T-cell (primary cell): Measurements from ENCODE around the gene KCTD1. TPM values are rescaled to one million over a fixed set of nuclear protein-coding genes. Genes with fewer than 3 reads are reported as not detected.

Source experiments
- ATAC-seq, 4 experiments: fragments of 200-7000 bp in 3 of 4; fragments of 150-1000 bp in 1 of 4; cut with Tn5 transposase; replicated peaks in 1 of 4; 1 replicate in 3 of 4; 2 replicates in 1 of 4; pipeline ENCODE4 v1.10.0; 2021; ENCODE audit warnings: moderate library complexity in 3 of 4, mild to moderate bottlenecking in 2 of 4, moderate number of reproducible peaks in 1 of 4
- CTCF ChIA-PET, 2 donors: fragments of 300-600 bp; sonication (Branson Sonifier 250); formaldehyde crosslinking; loops; one replicate each; lab custom pipeline; 2022; ENCODE audit warnings: antibody characterized with exemption in 2 of 2; lab: Charles Lee
- POLR2A ChIA-PET, 2 donors: fragments of 300-600 bp; sonication (Branson Sonifier 250); formaldehyde crosslinking; loops; one replicate each; lab custom pipeline; 2022; ENCODE audit warnings: antibody characterized with exemption in 2 of 2; lab: Charles Lee
- DNase-seq, 35 experiments: peaks; one replicate each; pipeline versions ENCODE4 v3.0.0 to v3.0.0-alpha.2; 2013 to 2023
- H3K27ac ChIP-seq: one replicate; pipeline ENCODE4 v1.5.1; 2013; ENCODE audit warnings: low read length
- H3K27me3 ChIP-seq, 2 experiments: replicated peaks in 1 of 2; 1 replicate in 1 of 2; 2 replicates in 1 of 2; pipeline versions ENCODE4 v1.6.1 to v1.7.0; 2013; ENCODE audit warnings: low read length in 1 of 2, mixed read lengths in 1 of 2; ENCODE audit not compliant: control insufficient read depth in 2 of 2, insufficient read depth in 2 of 2; ENCODE audit errors: extremely low read depth in 1 of 2
- H3K36me3 ChIP-seq, 2 donors: 1 replicate in 1 of 2; 2 replicates in 1 of 2; pipeline versions ENCODE4 v1.6.1 to v1.7.0; 2013; ENCODE audit warnings: low read length in 1 of 2; ENCODE audit not compliant: control insufficient read depth in 2 of 2, insufficient read depth in 1 of 2; ENCODE audit errors: extremely low read depth in 1 of 2
- H3K4me1 ChIP-seq, 2 experiments: 1 replicate in 1 of 2; 2 replicates in 1 of 2; pipeline versions ENCODE4 v1.6.1 to v1.7.0; 2013; ENCODE audit warnings: low read length in 2 of 2, mixed read lengths in 1 of 2; ENCODE audit not compliant: insufficient read depth in 2 of 2, control insufficient read depth in 1 of 2; ENCODE audit errors: extremely low read depth in 1 of 2
- H3K4me3 ChIP-seq, 2 donors: 1 replicate in 1 of 2; 2 replicates in 1 of 2; pipeline versions ENCODE4 v1.5.1 to v1.7.0; 2013; ENCODE audit warnings: mild to moderate bottlenecking in 2 of 2, low read length in 1 of 2, moderate library complexity in 1 of 2; ENCODE audit not compliant: control insufficient read depth in 1 of 2; ENCODE audit errors: extremely low read depth in 1 of 2
- H3K9me3 ChIP-seq: 2 replicates; pipeline ENCODE4 v1.7.0; 2013
- H3K27ac Mint-ChIP-seq, 2 donors: one replicate each; pipeline ENCODE4 v1.8.0; 2020 to 2021; ENCODE audit warnings: mild to moderate bottlenecking in 2 of 2, mixed read lengths in 2 of 2
- H3K27me3 Mint-ChIP-seq, 2 donors: one replicate each; pipeline ENCODE4 v1.8.0; 2021 to 2022; ENCODE audit warnings: mixed read lengths in 2 of 2
- H3K36me3 Mint-ChIP-seq: one replicate; pipeline ENCODE4 v1.8.0; 2021; ENCODE audit warnings: mixed read lengths
- H3K4me1 Mint-ChIP-seq, 3 donors: one replicate each; pipeline ENCODE4 v1.8.0; 2020 to 2022; ENCODE audit warnings: mixed read lengths in 3 of 3, mild to moderate bottlenecking in 1 of 3
- H3K4me3 Mint-ChIP-seq, 3 donors: one replicate each; pipeline ENCODE4 v1.8.0; 2020 to 2022; ENCODE audit warnings: mild to moderate bottlenecking in 3 of 3, mixed read lengths in 3 of 3, moderate library complexity in 3 of 3
- H3K9me3 Mint-ChIP-seq, 3 donors: one replicate each; pipeline ENCODE4 v1.8.0; 2020 to 2022; ENCODE audit warnings: mixed read lengths in 3 of 3
- WGBS: methylation state at CpG from one replicate; pipeline ENCODE4 v1.1.5; 2013; ENCODE audit warnings: missing lambda C conversion rate; ENCODE audit not compliant: insufficient coverage; 5-methylcytosine and 5-hydroxymethylcytosine counted together
- total RNA-seq, 35 experiments: library from RNA in 6 of 35; stranded (reverse) in 6 of 35; fragments of 120-200 nt in 1 of 35; gene quantifications; one replicate each; pipeline versions ENCODE4 v1.2.1 to v1.2.4 and lab custom pipeline; 2013 to 2026

The KCTD1 gene
- total RNA-seq, 5 donors from 2014 or later (not counting 1 experiment from before 2014, with no cell fraction given), result 3.2 to 4.3 (median 3.9) TPM

DNA sequence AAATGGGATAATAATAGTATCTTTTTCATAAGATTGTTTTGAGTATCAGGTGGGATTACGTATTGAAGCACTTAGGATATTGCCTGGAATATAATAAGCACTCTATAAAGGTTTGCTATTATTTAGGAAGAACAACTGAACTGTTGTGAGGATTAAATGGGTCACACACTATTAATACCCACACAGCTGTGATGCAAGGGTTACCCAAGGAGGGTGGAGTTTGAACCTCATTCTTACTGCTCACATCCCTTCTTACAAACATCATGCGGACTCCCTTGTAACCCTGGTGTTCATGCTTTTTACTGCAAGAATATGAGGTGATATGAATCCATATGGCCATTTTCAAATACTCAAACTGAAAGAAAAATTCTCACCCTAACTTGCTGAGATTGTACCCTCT, 113.5 kb downstream of the KCTD1 start:
- Histone ChIP-seq H3K9me3 (no peaks in the 10 kb centered on the region), H3K36me3 (no peaks in the 10 kb centered on the region), H3K4me3 (no peak overlapping the region), H3K4me1 (no peaks in the 10 kb centered on the region), H3K27me3 (peaks cover 0 to 9% of the 10 kb centered on the region in 2 experiments), H3K27ac (no peak overlapping the region)
- no CpG with 5 or more reads among the region's 2 CpGs for WGBS
- no peak overlapping the region for H3K27ac Mint-ChIP-seq
- no peak overlapping the region for H3K4me3 Mint-ChIP-seq
- ChIA-PET POLR2A (no interaction called here), CTCF (no interaction called here)
- no peak for DNase-seq
- no peaks in the 10 kb centered on the region for H3K4me1 Mint-ChIP-seq
- peaks cover 15 to 26% of the 10 kb centered on the region in 2 donors for H3K27me3 Mint-ChIP-seq
- H3K36me3 Mint-ChIP-seq, result no peaks in the 10 kb centered on the region
- no peak for ATAC-seq
- peaks cover 0 to 4% (median 0%) of the 10 kb centered on the region in 3 donors for H3K9me3 Mint-ChIP-seq

DNA sequence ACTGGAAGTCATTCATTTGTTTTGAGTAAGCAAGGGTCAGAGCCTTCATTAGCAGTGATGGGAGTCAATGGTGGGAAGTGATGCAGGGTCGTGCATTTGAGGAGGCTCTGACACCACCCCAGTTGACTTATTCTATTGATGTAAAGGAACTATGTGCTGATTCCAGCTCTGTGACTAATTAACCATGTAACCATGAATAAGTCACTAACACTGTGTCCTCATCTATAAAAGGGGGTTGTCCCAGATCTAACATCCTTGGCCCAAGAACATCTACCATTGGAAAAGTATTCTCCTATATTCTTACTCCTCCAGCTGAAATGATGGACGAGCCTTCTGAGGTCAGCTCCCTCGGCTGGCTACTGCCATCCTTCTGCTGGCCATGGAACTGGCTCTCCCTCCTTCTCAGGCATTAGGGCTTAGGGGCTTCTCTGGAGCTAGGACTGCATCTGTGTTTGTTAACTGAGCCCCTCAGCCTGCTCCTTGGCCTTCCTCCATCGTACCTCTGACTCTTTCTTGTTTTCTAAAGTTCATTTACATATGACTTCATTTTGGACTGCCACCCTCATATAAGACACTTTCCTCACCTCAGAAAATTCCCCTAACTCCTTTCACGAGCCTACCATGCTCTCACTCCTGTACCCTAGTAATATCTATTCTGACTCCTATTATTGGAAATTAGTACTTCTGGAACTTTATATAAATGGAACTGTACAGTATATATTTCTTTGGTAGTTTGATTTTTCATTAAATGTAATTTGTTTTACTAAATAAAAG, 115.5 kb downstream of the KCTD1 start:
- DNase-seq (no peak), ATAC-seq (no peak)
- H3K36me3 Mint-ChIP-seq, result no peaks in the 10 kb centered on the region
- 69% methylated on average over 2 of the region's 5 CpGs for WGBS
- no peak overlapping the region for H3K4me3 ChIP-seq
- H3K27me3 Mint-ChIP-seq, result peaks cover 9 to 13% of the 10 kb centered on the region in 2 donors
- H3K9me3 ChIP-seq, result no peaks in the 10 kb centered on the region
- H3K27me3 ChIP-seq, result peaks cover 0 to 9% of the 10 kb centered on the region in 2 experiments
- H3K4me3 Mint-ChIP-seq, result no peak overlapping the region
- peaks cover 0 to 4% (median 0%) of the 10 kb centered on the region in 3 donors for H3K9me3 Mint-ChIP-seq
- no peaks in the 10 kb centered on the region for H3K36me3 ChIP-seq
- ChIA-PET CTCF (no interaction called here), POLR2A (no interaction called here)
- no peak overlapping the region for H3K27ac Mint-ChIP-seq
- H3K4me1 Mint-ChIP-seq, result no peaks in the 10 kb centered on the region
- H3K27ac ChIP-seq, result no peak overlapping the region
- no peaks in the 10 kb centered on the region for H3K4me1 ChIP-seq

DNA sequence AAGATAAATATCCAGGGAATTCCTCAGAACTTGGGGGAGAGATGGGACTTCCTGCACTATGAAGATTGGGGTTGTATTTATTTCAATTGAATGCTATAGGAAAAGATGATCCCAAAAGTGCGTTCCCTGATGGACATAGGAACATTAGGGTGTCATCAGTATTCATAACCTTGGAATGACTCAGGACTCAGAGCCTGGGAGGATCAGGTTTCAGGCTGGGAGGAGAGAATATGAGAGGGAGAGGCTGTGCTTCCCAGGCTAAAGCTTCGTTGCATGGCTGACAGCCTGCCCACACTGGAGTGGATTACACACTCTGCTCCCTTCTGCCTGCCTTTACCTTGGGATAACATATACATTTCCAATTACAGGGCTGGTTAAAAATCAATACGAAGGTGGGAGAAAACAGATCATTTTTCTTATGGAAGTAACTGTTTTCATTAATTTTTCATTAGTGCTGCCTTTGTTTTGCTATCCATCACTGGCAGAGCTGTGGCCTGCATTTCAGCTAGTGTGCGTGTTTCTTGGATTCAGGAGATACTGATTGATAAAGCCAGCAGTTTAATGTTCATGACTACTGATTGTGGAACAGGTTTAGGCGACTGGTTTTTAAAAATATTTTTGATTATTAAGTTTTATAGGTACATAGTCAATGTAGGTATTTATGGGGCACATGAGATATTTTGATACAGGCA, 118.7 kb downstream of the KCTD1 start:
- Mint-ChIP-seq H3K27ac (no peak overlapping the region), H3K4me1 (no peaks in the 10 kb centered on the region), H3K27me3 (no peaks in the 10 kb centered on the region), H3K9me3 (peaks cover 0 to 4% (median 0%) of the 10 kb centered on the region in 3 donors), H3K36me3 (no peaks in the 10 kb centered on the region), H3K4me3 (no peak overlapping the region)
- DNase-seq (no peak), ATAC-seq (no peak)
- H3K9me3 ChIP-seq, result no peaks in the 10 kb centered on the region
- no peak overlapping the region for H3K27ac ChIP-seq
- WGBS, result 100% methylated on average over 1 of the region's 5 CpGs
- no peak overlapping the region for H3K4me3 ChIP-seq
- H3K4me1 ChIP-seq, result no peaks in the 10 kb centered on the region
- POLR2A ChIA-PET, result no interaction called here
- CTCF ChIA-PET, result no interaction called here
- no peaks in the 10 kb centered on the region for H3K27me3 ChIP-seq
- H3K36me3 ChIP-seq, result no peaks in the 10 kb centered on the region

DNA sequence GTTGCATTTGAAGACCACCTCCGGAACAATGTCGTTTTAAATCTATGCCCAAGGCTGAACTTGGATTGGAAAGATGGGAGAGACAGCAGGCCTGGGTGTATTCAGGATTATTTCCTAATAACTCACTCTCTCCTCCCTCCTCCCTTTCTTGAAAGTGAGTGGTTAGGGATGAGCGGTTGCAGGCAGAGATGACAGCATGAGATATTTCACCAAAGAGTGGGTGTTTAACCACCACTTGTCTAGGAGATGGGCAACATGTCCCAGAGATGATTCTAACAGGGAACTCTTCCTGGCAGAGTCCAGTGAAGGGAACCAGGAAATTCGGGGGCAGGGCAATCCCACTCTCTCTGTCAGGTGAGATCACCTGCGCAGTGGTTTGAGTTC, 123.2 kb downstream of the KCTD1 start:
- no peak for ATAC-seq
- no peaks in the 10 kb centered on the region for H3K36me3 Mint-ChIP-seq
- H3K4me1 Mint-ChIP-seq, result no peaks in the 10 kb centered on the region
- Histone ChIP-seq H3K36me3 (no peaks in the 10 kb centered on the region), H3K9me3 (no peaks in the 10 kb centered on the region), H3K27me3 (no peaks in the 10 kb centered on the region), H3K4me3 (no peak overlapping the region), H3K4me1 (no peaks in the 10 kb centered on the region), H3K27ac (no peak overlapping the region)
- no peaks in the 10 kb centered on the region for H3K27me3 Mint-ChIP-seq
- no peaks in the 10 kb centered on the region for H3K9me3 Mint-ChIP-seq
- 44% methylated on average over 1 of the region's 5 CpGs for WGBS
- POLR2A ChIA-PET, result no interaction called here
- H3K27ac Mint-ChIP-seq, result no peak overlapping the region
- H3K4me3 Mint-ChIP-seq, result no peak overlapping the region
- CTCF ChIA-PET, result no interaction called here
- no peak for DNase-seq

DNA sequence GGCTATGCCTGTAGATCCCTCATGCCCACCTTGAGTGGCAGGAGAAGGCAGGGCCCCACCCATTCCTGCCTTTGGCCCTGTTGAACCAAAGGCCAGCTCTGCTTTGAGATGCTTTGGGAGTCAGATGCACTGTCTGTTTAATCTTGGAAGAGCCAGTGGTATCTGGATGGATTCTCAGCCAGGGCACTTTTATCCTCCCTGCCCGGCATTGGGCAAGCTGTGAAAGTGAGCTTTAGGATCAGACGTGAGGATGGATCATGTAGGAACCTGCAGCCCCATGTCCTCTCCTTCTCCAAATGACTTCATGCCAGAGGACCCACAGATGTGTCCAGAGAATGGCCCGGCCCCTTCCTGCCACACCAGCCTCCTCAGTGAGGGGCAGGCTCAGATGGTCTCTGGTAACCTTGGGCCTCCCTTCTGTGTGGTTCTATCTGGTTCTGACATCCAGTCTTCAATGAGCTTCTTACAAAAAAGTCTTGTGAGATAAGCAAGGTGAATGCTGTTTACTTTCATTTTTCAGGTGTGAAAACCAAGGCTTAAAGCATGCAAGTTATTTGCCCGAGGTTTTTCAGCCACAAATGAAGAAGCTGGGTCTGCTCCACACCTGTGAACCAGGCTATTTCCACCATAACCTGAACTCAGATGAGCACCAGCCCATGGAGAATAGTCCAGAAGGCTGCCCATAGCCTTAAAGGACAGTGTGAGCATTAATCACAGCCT, 123.8 kb downstream of the KCTD1 start:
- Histone ChIP-seq H3K9me3 (no peaks in the 10 kb centered on the region), H3K4me3 (no peak overlapping the region), H3K27ac (no peak overlapping the region), H3K36me3 (no peaks in the 10 kb centered on the region), H3K27me3 (no peaks in the 10 kb centered on the region), H3K4me1 (no peaks in the 10 kb centered on the region)
- Mint-ChIP-seq H3K27ac (no peak overlapping the region), H3K4me3 (no peak overlapping the region), H3K36me3 (no peaks in the 10 kb centered on the region), H3K9me3 (no peaks in the 10 kb centered on the region), H3K27me3 (no peaks in the 10 kb centered on the region), H3K4me1 (no peaks in the 10 kb centered on the region)
- no peak for ATAC-seq
- ChIA-PET CTCF (no interaction called here), POLR2A (no interaction called here)
- 0% methylated on average over 1 of the region's 4 CpGs for WGBS
- no peak for DNase-seq

DNA sequence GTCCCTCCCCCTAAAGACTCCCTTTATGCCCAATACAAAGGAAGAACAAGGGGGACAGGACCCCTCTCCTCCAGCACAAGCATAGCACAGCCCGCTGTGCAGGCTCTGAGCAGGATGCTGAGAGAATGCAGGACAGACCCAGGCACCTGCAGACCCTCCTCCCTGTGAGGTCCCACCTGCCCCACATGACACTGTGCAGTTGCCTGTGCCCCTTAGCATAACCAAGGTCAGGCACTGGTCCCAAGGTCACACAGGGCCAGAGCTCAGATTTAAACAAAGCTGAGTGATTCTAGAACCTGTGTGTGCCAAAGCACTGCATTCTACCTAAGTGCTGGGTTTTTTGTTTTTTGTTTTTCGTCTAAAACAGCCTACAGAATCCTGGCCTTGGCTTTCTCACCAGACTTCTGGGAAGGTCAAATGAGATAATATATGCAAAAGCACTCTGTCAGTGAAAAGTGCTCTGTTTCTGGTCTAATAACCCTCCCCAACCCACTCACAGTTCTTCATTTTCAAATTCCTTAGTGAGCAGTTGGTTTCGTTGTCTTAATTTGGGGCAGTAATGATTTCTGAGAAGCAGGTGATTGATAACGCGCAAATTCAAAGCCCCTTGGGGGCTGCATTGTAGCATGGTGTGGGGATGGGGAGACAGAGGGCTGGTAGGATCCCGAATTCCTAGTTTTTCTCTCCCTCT, 125.7 kb downstream of the KCTD1 start:
- Histone ChIP-seq H3K4me1 (no peaks in the 10 kb centered on the region), H3K27me3 (peaks cover 0 to 2% of the 10 kb centered on the region in 2 experiments), H3K4me3 (no peak overlapping the region), H3K27ac (no peak overlapping the region), H3K36me3 (no peaks in the 10 kb centered on the region), H3K9me3 (no peaks in the 10 kb centered on the region)
- no peak for DNase-seq
- H3K27ac Mint-ChIP-seq, result no peak overlapping the region
- no peaks in the 10 kb centered on the region for H3K36me3 Mint-ChIP-seq
- no peak overlapping the region for H3K4me3 Mint-ChIP-seq
- CTCF ChIA-PET, result no interaction called here
- no peaks in the 10 kb centered on the region for H3K27me3 Mint-ChIP-seq
- POLR2A ChIA-PET, result no interaction called here
- no peak for ATAC-seq
- WGBS, result 100% methylated on average over 1 of the region's 6 CpGs
- H3K4me1 Mint-ChIP-seq, result no peaks in the 10 kb centered on the region
- no peaks in the 10 kb centered on the region for H3K9me3 Mint-ChIP-seq
